Neural cell (in vitro differentiated cells): ENCODE measurements around the gene RABGAP1L.

ENCODE experiments used
- CTCF ChIP-seq: fragments of 450-650 bp; IDR thresholded peaks from 2 replicates; pipeline ENCODE4 v1.5.1; 2014; ENCODE audit warnings: antibody characterized with exemption, mild to moderate bottlenecking, moderate library complexity; ENCODE audit not compliant: poor library complexity, severe bottlenecking
- EP300 ChIP-seq: fragments of 450-650 bp; conservative IDR thresholded peaks from 2 replicates; pipeline ENCODE4 v1.6.1; 2014; ENCODE audit warnings: antibody characterized with exemption, mild to moderate bottlenecking, moderate library complexity; ENCODE audit not compliant: poor library complexity, severe bottlenecking
- POLR2AphosphoS5 ChIP-seq: IDR thresholded peaks from 2 replicates; pipeline ENCODE4 v1.6.1; 2012
- RAD21 ChIP-seq: fragments of 450-650 bp; conservative IDR thresholded peaks from 2 replicates; pipeline ENCODE4 v1.6.1; 2014; ENCODE audit warnings: antibody characterized with exemption, mild to moderate bottlenecking, moderate library complexity
- REST ChIP-seq: IDR thresholded peaks from 2 replicates; pipeline ENCODE4 v1.6.1; 2012; ENCODE audit warnings: borderline replicate concordance
- SMC3 ChIP-seq: fragments of 450-650 bp; conservative IDR thresholded peaks from 2 replicates; pipeline ENCODE4 v1.6.1; 2014; ENCODE audit warnings: antibody characterized with exemption, mild to moderate bottlenecking, moderate library complexity; ENCODE audit not compliant: poor library complexity

GRCh38 chr1:174550296-174550695 is 391.0 kb downstream of the RABGAP1L start:
- no peak for TF ChIP-seq CTCF
- no peak for TF ChIP-seq POLR2AphosphoS5
- TF ChIP-seq REST = no peak
- TF ChIP-seq EP300 = no peak
- no peak for TF ChIP-seq RAD21
- TF ChIP-seq SMC3 = no peak
